Smooth muscle cell of the umbilical artery (primary cell): ENCODE measurements around the gene RPL7L1. TPM values are rescaled to one million over a fixed set of nuclear protein-coding genes. Genes with fewer than 3 reads are reported as not detected.

Experiments
- total RNA-seq: library from RNA; depleted of rRNA; stranded (reverse); fragments of >200 nt; gene quantifications from 2 replicates; pipeline ENCODE4 v1.2.3, GENCODE V29; 2014

Gene RPL7L1
- 107 and 128 TPM in 2 replicates for total RNA-seq

DNA sequence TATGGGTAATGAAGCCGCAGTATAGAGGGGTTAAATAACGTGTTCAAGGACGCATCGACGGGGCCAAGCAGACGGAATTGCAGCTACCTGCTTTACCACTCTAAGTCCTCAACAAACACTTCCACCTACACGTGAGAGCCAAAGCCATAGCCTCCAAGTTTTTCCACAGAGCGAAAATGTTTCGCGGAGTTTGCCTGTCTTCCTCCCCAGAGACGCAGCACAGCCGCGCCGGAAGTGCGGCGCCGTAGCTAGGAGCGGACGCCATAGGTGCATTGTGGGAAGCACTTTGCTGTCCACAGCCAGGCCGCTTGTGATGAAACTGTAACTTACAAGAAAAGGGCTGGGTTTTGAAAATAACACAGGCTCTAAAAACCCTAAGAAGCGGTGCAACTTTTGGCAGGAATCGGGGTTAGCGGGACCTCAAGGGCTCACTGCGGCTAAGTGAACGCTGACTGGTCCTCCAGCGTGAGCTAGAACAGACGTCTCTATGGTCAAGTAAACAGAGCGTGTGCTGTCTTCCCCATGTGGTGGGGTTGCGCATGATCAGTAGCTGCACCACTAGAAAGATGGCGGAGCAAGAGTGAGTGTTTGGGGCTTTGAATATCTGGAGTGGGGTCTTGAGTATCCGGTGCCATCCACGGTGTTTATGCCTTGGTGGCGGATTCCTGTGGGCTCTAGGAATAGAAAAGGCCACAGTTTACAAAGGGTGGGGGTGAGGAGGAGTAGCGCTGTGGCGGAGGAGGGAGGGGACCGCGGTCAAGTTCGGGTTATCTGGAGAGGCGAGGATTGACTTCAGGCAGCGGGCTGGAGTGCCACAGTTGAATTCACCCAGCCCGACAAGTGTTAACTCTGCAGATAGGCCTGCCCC is at the start of gene RPL7L1:
TSS of gene RPL7L1 (plus strand) at position 245 of the 868 bp plus-strand sequence. CDS start at position 540, 295 bp downstream.

GRCh38 chr6:42915732-42916131 is 36.3 kb downstream of the RPL7L1 start, which contains the start of gene PTCRA:
Gene PTCRA (plus strand): TSS chr6:42916053. CDS start chr6:42916070, 17 bp downstream.

GRCh38 chr6:42928986-42929820 is 49.8 kb downstream of the RPL7L1 start, which contains the start of gene CNPY3:
Gene CNPY3 (plus strand): TSS chr6:42929480. CDS start chr6:42929571, 91 bp downstream.

Other genes starting within 250 kb of the RPL7L1 start
- 4.2 and 4.9 TPM in 2 replicates for gene PRPH2, start 157.0 kb upstream of the RPL7L1 start, total RNA-seq
- gene TBCC, start 133.5 kb upstream of the RPL7L1 start, total RNA-seq: 22.9 and 29.1 TPM in 2 replicates
- gene BICRAL, start 97.6 kb upstream of the RPL7L1 start, total RNA-seq: 3.9 and 5.1 TPM in 2 replicates
- gene PTCRA, start 36.4 kb downstream of the RPL7L1 start, total RNA-seq: not detected in 2 replicates
- 58.5 and 60.9 TPM in 2 replicates for gene CNPY3, start 49.9 kb downstream of the RPL7L1 start, total RNA-seq
- gene GNMT, start 81.1 kb downstream of the RPL7L1 start, total RNA-seq: 0.30 TPM in 1 of 2 replicates, not detected in the other
- gene PEX6, start 99.6 kb downstream of the RPL7L1 start, total RNA-seq: 38.0 and 65.6 TPM in 2 replicates
- gene PPP2R5D, start 105.0 kb downstream of the RPL7L1 start, total RNA-seq: 19.6 and 33.6 TPM in 2 replicates
- 48.2 and 71.9 TPM in 2 replicates for gene MEA1, start 134.3 kb downstream of the RPL7L1 start, total RNA-seq
- 46.9 and 69.5 TPM in 2 replicates for gene KLHDC3, start 134.6 kb downstream of the RPL7L1 start, total RNA-seq
- gene RRP36, start 142.0 kb downstream of the RPL7L1 start, total RNA-seq: 81.1 and 91.1 TPM in 2 replicates
- gene CUL7, start 174.2 kb downstream of the RPL7L1 start, total RNA-seq: 68.3 and 89.7 TPM in 2 replicates
- 13.4 and 13.8 TPM in 2 replicates for gene MRPL2, start 179.8 kb downstream of the RPL7L1 start, total RNA-seq
- 21.1 and 24.3 TPM in 2 replicates for gene KLC4, start 180.0 kb downstream of the RPL7L1 start, total RNA-seq
- gene PTK7, start 196.7 kb downstream of the RPL7L1 start, total RNA-seq: 257 and 544 TPM in 2 replicates